NCI-H2107 treated with DMSO at 0.1 percent for 48 hours (cell line): ENCODE data around the gene MYBPC2.

ENCODE experiments used
- DNase-seq: peaks from one replicate; lab custom pipeline; 2025; ENCODE audit not compliant: unreplicated experiment; lab: John Stamatoyannopoulos, UW

Gene MYBPC2

DNA sequence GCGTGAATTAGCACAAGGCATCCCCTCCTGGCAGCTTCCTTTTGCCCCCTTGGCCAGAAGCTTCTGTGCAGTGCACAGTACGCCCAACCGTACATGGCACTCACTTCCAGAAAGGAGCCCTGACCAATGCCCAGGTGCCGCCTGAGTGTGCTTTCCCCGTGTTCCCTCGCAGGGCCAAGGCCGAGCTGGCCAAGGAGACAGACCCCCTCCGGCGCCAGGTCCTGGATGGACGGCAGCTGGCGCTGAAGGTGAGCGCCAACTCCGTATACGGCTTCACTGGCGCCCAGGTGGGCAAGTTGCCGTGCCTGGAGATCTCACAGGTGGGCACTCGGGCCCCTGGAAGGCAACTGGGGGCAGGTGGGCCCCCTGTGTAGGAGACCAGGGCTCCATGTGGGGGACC lies 23.3 kb upstream of the MYBPC2 start:
- DNase-seq: no peak

GRCh38 chr19:50410109-50410508 lies 22.6 kb upstream of the MYBPC2 start:
- DNase-seq: no peak

DNA sequence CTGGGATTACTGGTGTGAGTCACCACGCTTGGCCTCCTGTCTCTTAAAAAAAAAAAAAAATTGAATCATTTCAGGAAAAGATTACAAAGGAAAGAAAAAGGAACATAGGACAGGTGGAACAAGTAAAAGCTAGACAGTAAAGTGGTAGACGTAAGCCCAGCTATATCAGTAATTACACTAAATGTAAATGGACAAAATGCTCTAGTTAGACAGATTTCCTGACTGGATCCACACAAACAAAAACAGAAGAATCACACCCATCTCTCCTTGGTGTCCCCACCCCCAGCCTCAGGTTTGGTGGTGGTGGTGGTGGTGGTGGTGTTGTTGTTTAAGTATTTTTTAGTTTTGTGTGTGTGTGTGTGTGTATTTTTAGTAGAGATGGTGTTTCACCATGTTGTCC lies 20.3 kb upstream of the MYBPC2 start:
- DNase-seq: no peak

GRCh38 chr19:50413096-50413495 lies 19.6 kb upstream of the MYBPC2 start:
- DNase-seq: no peak

DNA sequence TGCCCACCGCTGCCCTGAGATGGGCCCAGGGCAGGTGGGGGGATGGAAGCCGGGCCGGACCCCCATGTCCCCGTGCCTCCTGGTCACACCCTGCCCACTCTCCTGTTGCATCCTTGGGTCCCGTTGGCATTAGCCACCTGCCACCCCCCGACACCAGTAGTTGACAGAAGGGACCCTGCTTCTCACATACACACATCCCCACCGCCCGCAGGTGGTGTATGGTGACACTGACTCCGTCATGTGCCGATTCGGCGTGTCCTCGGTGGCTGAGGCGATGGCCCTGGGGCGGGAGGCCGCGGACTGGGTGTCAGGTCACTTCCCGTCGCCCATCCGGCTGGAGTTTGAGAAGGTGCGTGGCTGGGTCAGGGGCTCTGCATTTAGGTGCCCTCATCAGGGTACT lies 19.2 kb upstream of the MYBPC2 start:
- DNase-seq: no peak

DNA sequence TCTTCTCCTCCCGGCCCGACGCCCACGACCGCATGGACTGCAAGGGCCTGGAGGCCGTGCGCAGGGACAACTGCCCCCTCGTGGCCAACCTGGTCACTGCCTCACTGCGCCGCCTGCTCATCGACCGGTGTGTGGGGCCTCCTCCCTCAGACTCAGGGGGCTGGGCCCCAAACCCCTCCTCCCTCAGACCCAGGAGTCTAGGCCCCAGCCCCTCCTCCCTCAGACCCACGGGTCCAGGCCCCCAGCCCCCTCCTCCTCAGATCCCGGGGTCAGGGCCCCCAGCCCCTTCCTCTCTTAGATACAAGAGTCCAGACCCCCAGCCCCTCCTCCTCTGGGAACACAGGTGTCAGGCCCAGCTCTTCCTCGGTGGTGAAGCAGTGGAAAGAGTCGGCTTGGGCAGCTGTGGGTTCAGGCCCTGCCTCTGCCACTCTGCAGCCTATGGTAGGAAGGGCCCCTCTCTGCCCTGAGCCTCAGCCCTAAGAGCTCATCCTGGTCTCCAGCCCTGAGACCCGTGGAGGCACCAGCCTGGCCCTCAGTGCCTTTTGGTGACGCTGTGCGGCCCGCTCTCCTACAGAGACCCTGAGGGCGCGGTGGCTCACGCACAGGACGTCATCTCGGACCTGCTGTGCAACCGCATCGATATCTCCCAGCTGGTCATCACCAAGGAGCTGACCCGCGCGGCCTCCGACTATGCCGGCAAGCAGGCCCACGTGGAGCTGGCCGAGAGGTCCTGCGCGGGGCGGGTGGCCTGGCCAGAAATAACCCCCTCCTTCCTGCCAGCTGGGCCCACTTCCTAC lies 17.6 kb upstream of the MYBPC2 start:
- DNase-seq: no peak

DNA sequence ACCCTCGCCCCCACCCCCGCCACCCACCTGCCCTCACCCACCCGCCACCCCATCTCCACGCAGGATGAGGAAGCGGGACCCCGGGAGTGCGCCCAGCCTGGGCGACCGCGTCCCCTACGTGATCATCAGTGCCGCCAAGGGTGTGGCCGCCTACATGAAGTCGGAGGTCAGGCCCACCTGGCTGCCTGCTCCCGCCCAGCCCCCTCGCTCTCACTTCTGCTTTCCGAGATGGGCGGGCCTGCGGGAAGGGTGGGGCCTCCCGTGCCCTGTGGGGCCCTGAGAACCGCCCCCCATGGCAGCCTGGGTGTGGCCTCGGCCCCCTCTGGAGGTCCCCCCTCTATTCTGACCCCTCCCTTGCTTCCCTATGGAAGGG lies 17.0 kb upstream of the MYBPC2 start:
- no peak for DNase-seq

- DNase-seq: no peak
These were observed 16.4 kb upstream of the MYBPC2 start for GRCh38 chr19:50416034-50416977.

DNA sequence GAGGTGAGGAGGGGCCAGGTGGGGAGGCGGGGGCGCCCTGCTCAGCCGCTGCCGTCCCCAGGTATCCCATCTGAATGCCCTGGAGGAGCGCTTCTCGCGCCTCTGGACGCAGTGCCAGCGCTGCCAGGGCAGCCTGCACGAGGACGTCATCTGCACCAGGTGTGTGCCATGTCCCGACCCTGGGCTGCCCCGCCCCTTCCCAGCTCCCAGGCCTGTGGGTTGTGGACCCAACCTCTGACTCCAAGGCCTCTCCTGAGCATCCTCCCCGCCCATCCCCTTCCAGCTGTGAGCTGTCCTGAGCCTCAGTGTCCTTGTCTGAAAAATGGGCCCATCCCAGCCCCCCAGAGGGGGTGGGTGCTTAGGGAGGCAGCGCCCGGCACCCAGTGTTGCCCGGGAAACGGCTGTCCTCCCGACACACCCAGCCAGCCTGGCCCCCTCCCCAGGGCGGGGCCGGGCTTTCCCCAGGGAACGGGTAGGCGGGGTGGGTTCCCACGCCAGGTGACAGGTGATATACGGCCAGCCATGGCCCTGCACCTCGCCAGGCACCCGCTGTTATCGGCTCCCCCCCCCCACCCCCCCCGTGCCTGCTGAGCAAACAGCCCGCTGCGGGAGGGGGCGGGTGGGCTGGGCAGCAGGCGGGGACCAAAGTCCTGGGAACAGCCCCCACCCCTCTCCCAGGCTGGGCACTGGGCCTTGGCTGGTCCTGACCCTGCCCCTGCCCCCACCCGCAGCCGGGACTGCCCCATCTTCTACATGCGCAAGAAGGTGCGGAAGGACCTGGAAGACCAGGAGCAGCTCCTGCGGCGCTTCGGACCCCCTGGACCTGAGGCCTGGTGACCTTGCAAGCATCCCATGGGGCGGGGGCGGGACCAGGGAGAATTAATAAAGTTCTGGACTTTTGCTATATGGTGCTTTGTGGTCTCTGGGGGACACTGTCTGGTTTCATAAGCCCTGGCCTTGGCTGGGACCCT lies 15.3 kb upstream of the MYBPC2 start:
- DNase-seq: no peak

GRCh38 chr19:50418176-50419021 lies 14.3 kb upstream of the MYBPC2 start, which contains the start of gene SPIB:
TSS of gene SPIB (plus strand) at chr19:50418938. CDS start at chr19:50418963, 25 bp downstream.
- no peak for DNase-seq

GRCh38 chr19:50419022-50419579 lies 13.6 kb upstream of the MYBPC2 start:
- no peak for DNase-seq

DNA sequence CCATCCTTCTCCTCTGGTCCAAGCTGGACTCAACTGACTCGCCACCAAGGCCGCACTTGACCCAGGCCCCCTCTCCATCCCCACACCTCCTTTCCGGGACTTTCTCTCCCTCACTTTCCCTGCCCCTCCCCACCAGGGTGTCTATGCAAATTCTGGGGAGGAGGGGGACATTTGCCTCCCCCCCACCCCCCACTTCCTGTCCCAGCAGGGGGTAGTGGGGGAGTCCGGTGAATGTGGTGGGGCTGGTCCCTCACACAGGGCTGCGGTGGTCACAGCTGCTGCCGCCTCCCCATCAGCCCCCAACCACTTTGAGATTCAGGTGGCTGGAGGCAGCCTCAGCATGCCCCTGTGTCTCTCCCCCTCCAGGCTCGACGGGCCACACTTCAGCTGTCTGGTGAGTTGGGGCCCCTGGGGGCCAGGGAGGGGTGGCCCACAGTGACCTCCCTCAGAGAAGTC lies 13.1 kb upstream of the MYBPC2 start:
- DNase-seq: no peak

- DNase-seq: no peak
These were observed 12.6 kb upstream of the MYBPC2 start for GRCh38 chr19:50420127-50420526.

DNA sequence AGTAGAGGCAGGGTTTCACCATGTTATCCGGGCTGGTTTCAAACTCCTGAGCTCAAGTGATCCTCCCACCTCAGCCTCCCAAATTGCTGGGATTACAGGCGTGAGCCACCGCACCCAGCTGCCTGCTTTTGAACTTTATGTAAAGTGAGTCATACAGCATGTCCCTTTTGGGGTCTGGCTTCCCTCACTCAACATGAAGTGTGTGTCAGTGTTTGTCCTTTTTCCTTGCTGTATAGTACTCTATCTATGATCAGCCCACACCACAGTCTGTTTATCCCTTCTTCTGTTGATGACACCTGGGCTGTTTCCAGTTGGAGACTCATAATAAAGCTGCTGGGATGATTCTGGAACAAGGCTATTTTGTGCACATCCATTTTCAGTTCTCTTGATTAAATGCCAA lies 11.9 kb upstream of the MYBPC2 start:
- no peak for DNase-seq

- no peak for DNase-seq
These were observed 10.1 kb upstream of the MYBPC2 start for GRCh38 chr19:50422397-50423278.

DNA sequence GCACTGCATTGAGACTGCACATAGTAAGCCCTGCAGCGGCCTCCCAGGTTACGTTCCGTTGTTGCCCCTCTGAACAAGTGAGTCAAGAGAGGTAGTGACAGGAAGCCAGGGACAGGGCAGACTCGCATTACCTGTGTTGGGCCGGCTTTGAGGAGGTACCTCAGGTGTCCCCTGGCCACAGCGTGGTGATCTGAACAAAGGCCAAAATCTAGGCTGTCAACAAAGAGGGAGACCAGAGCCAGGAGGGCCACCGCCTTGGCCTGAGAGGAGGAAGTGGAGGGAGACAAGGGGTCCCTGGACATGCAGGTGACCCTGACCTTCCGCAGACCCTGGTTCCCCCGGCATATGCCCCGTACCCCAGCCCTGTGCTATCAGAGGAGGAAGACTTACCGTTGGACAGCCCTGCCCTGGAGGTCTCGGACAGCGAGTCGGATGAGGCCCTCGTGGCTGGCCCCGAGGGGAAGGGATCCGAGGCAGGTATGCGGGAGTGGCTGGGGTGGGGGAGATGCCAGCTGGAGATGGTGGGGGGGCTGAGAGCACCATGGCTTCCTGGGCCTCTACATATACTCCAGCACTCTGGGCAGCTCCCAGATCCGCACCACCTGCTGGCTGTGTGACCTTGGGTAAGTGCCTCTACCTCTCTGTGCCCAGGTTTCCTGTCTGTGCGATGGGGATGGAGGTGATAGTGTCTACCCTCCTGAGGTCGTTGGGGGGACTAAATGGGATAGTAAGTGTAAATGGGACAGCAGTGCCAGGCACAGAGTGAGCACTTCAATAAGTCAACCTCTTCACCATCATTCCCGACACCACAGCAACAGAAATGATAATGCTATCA lies 9.2 kb upstream of the MYBPC2 start:
- DNase-seq: no peak

GRCh38 chr19:50425581-50425980 lies 7.1 kb upstream of the MYBPC2 start:
- no peak for DNase-seq
